ENCODE measurements around the gene L3MBTL4.

Gene L3MBTL4

DNA sequence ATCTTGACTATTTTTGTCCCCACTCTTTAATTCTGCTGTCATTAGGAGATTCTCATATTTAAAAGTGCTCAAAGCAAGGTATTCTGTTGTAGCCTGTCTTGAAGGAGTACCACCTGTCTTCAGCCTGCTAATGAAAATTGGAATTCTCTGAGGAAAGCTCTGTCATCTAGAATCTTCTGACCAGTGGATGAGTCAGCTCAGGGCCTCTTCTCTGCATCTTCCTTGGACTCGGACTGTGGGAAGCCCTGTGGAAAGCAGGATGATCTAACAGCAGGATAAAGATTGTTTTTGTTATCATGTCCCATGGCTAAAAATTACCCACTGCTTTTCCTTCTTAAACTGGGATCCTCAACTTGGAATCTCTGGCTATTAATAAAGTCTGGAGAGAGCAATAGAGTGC lies 500.7 kb downstream of the L3MBTL4 start:
- TF ChIP-seq, protein P1, sequence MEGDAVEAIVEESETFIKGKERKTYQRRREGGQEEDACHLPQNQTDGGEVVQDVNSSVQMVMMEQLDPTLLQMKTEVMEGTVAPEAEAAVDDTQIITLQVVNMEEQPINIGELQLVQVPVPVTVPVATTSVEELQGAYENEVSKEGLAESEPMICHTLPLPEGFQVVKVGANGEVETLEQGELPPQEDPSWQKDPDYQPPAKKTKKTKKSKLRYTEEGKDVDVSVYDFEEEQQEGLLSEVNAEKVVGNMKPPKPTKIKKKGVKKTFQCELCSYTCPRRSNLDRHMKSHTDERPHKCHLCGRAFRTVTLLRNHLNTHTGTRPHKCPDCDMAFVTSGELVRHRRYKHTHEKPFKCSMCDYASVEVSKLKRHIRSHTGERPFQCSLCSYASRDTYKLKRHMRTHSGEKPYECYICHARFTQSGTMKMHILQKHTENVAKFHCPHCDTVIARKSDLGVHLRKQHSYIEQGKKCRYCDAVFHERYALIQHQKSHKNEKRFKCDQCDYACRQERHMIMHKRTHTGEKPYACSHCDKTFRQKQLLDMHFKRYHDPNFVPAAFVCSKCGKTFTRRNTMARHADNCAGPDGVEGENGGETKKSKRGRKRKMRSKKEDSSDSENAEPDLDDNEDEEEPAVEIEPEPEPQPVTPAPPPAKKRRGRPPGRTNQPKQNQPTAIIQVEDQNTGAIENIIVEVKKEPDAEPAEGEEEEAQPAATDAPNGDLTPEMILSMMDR (conservative IDR thresholded peaks at IDR 0.05; ENCODE audit: control insufficient read depth, insufficient read depth, low read depth, low read length): no peak
- no peak for DNase-seq (ENCODE audit: low read depth)
- no peak overlapping the region for H3K4me3 ChIP-seq (ENCODE audit: control insufficient read depth, low read depth, low read length)

DNA sequence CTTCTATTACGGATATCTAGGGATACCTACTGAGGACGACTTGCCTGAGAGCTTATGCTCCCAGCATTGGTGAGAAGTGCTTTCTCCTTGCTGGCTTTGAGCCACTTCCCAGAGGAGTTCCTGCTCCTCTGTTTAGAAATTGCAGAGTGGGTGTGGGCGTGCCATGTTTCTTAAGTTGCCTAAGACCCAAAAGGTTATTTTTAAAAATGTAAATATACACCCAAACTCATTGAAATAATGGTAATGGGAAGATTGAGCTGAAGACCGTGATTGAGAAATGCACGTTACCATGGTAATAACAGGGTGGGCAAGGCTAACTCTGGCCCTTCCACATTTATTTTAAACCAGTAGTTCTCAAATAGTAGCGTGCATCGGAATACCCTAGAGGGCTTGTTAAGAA lies 502.1 kb downstream of the L3MBTL4 start:
- no peak for DNase-seq (ENCODE audit: low read depth)
- TF ChIP-seq, protein P1 (conservative IDR thresholded peaks at IDR 0.05; ENCODE audit: control insufficient read depth, insufficient read depth, low read depth, low read length): no peak
- no peak overlapping the region for H3K4me3 ChIP-seq (ENCODE audit: control insufficient read depth, low read depth, low read length)

DNA sequence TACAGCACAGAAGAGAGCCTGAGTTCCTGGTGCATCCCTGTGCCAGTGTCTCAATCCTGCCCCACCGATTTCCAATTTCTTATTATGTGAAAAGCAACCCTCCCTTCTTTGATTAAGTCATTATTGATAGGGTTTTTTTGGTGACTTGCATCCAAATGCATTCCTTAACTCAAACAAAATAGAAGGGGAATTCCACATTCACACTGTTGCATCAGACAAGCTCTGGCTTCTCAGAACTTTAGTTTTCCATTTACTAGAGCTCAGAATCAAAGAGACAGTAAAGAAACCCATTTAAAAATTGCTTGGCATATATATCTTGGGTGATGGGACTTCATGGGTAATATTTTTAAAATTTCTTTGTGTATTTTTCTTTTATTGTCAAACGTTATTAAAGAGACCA lies 505.6 kb downstream of the L3MBTL4 start:
- TF ChIP-seq, protein P1 (conservative IDR thresholded peaks at IDR 0.05; ENCODE audit: control insufficient read depth, insufficient read depth, low read depth, low read length): no peak
- H3K4me3 ChIP-seq (ENCODE audit: control insufficient read depth, low read depth, low read length): no peak overlapping the region
- no peak for DNase-seq (ENCODE audit: low read depth)

All from fibroblast of mammary gland (primary cell).